Esophagus muscularis mucosa (tissue), 4 donors: ENCODE measurements around the gene ZNF213. TPM values are rescaled to one million over a fixed set of nuclear protein-coding genes. Genes with fewer than 3 reads are reported as not detected.

ENCODE experiments used
- DNase-seq: peaks from one replicate; pipeline ENCODE4 v3.0.0-alpha.2; 2017; ENCODE audit errors: extremely low spot score
- H3K27ac ChIP-seq, 4 donors: fragments of 200-600 bp; sonication (generic); replicated peaks in 1 of 4; 1 replicate in 3 of 4; 2 replicates in 1 of 4; pipeline ENCODE4 v1.5.1; 2016 to 2019; ENCODE audit warnings: mild to moderate bottlenecking in 1 of 4
- H3K27me3 ChIP-seq, 4 donors: fragments of 200-600 bp; sonication (generic); one replicate each; pipeline versions ENCODE4 v1.5.1 to v1.6.0; 2016 to 2019
- H3K36me3 ChIP-seq, 4 donors: fragments of 200-600 bp; sonication (generic); one replicate each; pipeline ENCODE4 v1.5.1; 2016 to 2019
- H3K4me1 ChIP-seq, 4 donors: fragments of 200-600 bp; sonication (generic); one replicate each; pipeline ENCODE4 v1.5.1; 2016 to 2019
- H3K4me3 ChIP-seq, 4 donors: fragments of 200-600 bp; sonication (generic); 1 replicate in 2 of 4; 2 replicates in 2 of 4; pipeline ENCODE4 v1.5.1; 2016 to 2019; ENCODE audit warnings: mild to moderate bottlenecking in 4 of 4, moderate library complexity in 1 of 4
- H3K9me3 ChIP-seq, 4 donors: fragments of 200-600 bp; sonication (generic); 1 replicate in 3 of 4; 2 replicates in 1 of 4; pipeline ENCODE4 v1.5.1; 2016 to 2019
- CTCF ChIP-seq, 3 experiments: fragments of 200-600 bp in 2 of 3; fragments of 450-650 bp in 1 of 3; sonication (generic) in 2 of 3; IDR thresholded peaks; one replicate each; pipeline ENCODE4 v1.5.1; 2017 to 2019; ENCODE audit warnings: antibody characterized with exemption in 3 of 3, mild to moderate bottlenecking in 2 of 3, moderate library complexity in 1 of 3
- EP300 ChIP-seq: sonication (generic); formaldehyde crosslinking; IDR thresholded peaks from one replicate; pipeline ENCODE4 v1.6.1; 2017; ENCODE audit warnings: antibody characterized with exemption
- POLR2A ChIP-seq: fragments of 450-650 bp; IDR thresholded peaks from one replicate; pipeline ENCODE4 v1.6.1; 2017; ENCODE audit warnings: antibody characterized with exemption, moderate library complexity, mild to moderate bottlenecking, low read depth
- POLR2AphosphoS5 ChIP-seq, 2 donors: sonication (generic); formaldehyde crosslinking; IDR thresholded peaks; one replicate each; pipeline ENCODE4 v1.6.1; 2017; ENCODE audit warnings: antibody characterized with exemption in 2 of 2
- WGBS: methylation state at CpG from one replicate; pipeline ENCODE4 v1.1.5; 2018; 5-methylcytosine and 5-hydroxymethylcytosine counted together
- intact Hi-C: fragments of 100-400 bp; cut with DNase I; formaldehyde crosslinking; loops from one replicate; pipeline ENCODE4 v1.15.1; 2023
- small RNA-seq, 3 donors: library from RNA; depleted of rRNA; stranded (forward); fragments of <200 nt; gene quantifications; one replicate each; pipeline ENCODE3, GENCODE V24; 2016
- total RNA-seq, 4 donors: library from RNA; depleted of rRNA; stranded (reverse); fragments of >200 nt; gene quantifications; one replicate each; pipeline versions ENCODE4 v1.1.0 to v1.2.1, GENCODE V29; 2016

The ZNF213 gene
- total RNA-seq, 4 donors from 2014 or later, result 8.4 to 18.3 (median 13.5) TPM

- H3K27ac ChIP-seq, result no peak overlapping the region
- 1% methylated on average over 13 of the region's 13 CpGs for WGBS
- TF ChIP-seq EP300 (no peak), POLR2AphosphoS5 (IDR thresholded peaks at IDR 0.05) (no peak), CTCF (IDR thresholded peaks at IDR 0.05) (no peak)
- DNase-seq, result no peak
- peaks cover 7 to 100% (median 81%) of the 10 kb centered on the region in 4 donors for H3K27me3 ChIP-seq
- H3K9me3 ChIP-seq, result no peaks in the 10 kb centered on the region
- intact Hi-C loops, result no loop called here
- peaks cover 10 to 38% (median 23%) of the 10 kb centered on the region in 4 donors for H3K4me1 ChIP-seq
- H3K36me3 ChIP-seq, result no peaks in the 10 kb centered on the region
- H3K4me3 ChIP-seq, result peak overlapping the region in 2 of 4 donors; percentile 2 to 12
These were observed 53.8 kb downstream of the ZNF213 start for GRCh38 chr16:3188675-3188924.

- DNase-seq, result no peak
- no peak for TF ChIP-seq CTCF (IDR thresholded peaks at IDR 0.05)
- no peak for TF ChIP-seq EP300
- no peak for TF ChIP-seq POLR2AphosphoS5 (IDR thresholded peaks at IDR 0.05)
- no peak for TF ChIP-seq POLR2A
- no peak overlapping the region for H3K27ac ChIP-seq
- intact Hi-C loops, result no loop called here
- 2% methylated on average over 31 of the region's 61 CpGs for WGBS
- H3K36me3 ChIP-seq, result no peaks in the 10 kb centered on the region
- peak overlapping the region in 2 of 4 donors; percentile 1 to 7 for H3K4me3 ChIP-seq
- H3K9me3 ChIP-seq, result no peaks in the 10 kb centered on the region
- H3K27me3 ChIP-seq, result peaks cover 5 to 100% (median 81%) of the 10 kb centered on the region in 4 donors
- H3K4me1 ChIP-seq, result peaks cover 9 to 34% (median 21%) of the 10 kb centered on the region in 4 donors
These were observed 54.3 kb downstream of the ZNF213 start for GRCh38 chr16:3188925-3189825.

GRCh38 chr16:3189869-3190268 lies 55.0 kb downstream of the ZNF213 start:
- H3K4me1 ChIP-seq, result peaks cover 9 to 34% (median 21%) of the 10 kb centered on the region in 4 donors
- intact Hi-C loops, result no loop called here
- peaks cover 5 to 100% (median 84%) of the 10 kb centered on the region in 4 donors for H3K27me3 ChIP-seq
- DNase-seq, result no peak
- H3K4me3 ChIP-seq, result no peak overlapping the region
- no peaks in the 10 kb centered on the region for H3K36me3 ChIP-seq
- no peak overlapping the region for H3K27ac ChIP-seq
- no peak for TF ChIP-seq POLR2A
- no peak for TF ChIP-seq CTCF (IDR thresholded peaks at IDR 0.05)
- TF ChIP-seq POLR2AphosphoS5 (IDR thresholded peaks at IDR 0.05), result no peak
- TF ChIP-seq EP300, result no peak
- H3K9me3 ChIP-seq, result no peaks in the 10 kb centered on the region
- WGBS, result 19% methylated on average over 8 of the region's 11 CpGs

- WGBS, result 9% methylated on average over 15 of the region's 16 CpGs
These were observed 56.1 kb downstream of the ZNF213 start for GRCh38 chr16:3190949-3191353.

More at GRCh38 chr16:3190949-3191353, 56.1 kb downstream of the ZNF213 start:
- Histone ChIP-seq H3K36me3 (no peaks in the 10 kb centered on the region), H3K27me3 (peaks cover 5 to 100% (median 86%) of the 10 kb centered on the region in 4 donors), H3K4me3 (no peak overlapping the region), H3K27ac (no peak overlapping the region), H3K4me1 (peaks cover 9 to 34% (median 21%) of the 10 kb centered on the region in 4 donors), H3K9me3 (no peaks in the 10 kb centered on the region)
- no peak for TF ChIP-seq CTCF (IDR thresholded peaks at IDR 0.05)
- no peak for TF ChIP-seq POLR2AphosphoS5 (IDR thresholded peaks at IDR 0.05)
- no peak for TF ChIP-seq EP300
- no peak for TF ChIP-seq POLR2A
- intact Hi-C loops, result no loop called here
- no peak for DNase-seq

Small RNAs within 50 kb of the gene (small RNA-seq; reads per million reads assigned to genes)
- gene RNU1-22P, result 0 to 0.19 (median 0) reads per million in 3 donors

Other genes starting within 250 kb of the ZNF213 start
- gene FLYWCH1, start 223.1 kb upstream of the ZNF213 start, total RNA-seq, result 10 to 100 TPM; 33.8 to 61.6 (median 46.8) TPM
- gene KREMEN2, start 170.8 kb upstream of the ZNF213 start, total RNA-seq, result under 1 TPM in 1 of 4 donors, not detected in 3; 0.13 TPM
- gene PAQR4, start 165.7 kb upstream of the ZNF213 start, total RNA-seq, result 1 to 10 TPM; 2.2 to 7.5 (median 4.7) TPM
- gene PKMYT1, start 154.6 kb upstream of the ZNF213 start, total RNA-seq, result 1 to 10 TPM in 1 of 4 donors, under 1 TPM in 1, not detected in 2; 0.57 to 2.5 TPM
- gene CLDN9, start 122.1 kb upstream of the ZNF213 start, total RNA-seq, result under 1 TPM in 3 of 4 donors, not detected in 1; 0.17 to 0.42 (median 0.32) TPM
- not detected for gene CLDN6, start 116.8 kb upstream of the ZNF213 start, total RNA-seq
- 100 to 1,000 TPM in 1 of 4 donors, 10 to 100 TPM in 3; 20.9 to 140 (median 57.5) TPM for gene TNFRSF12A, start 114.7 kb upstream of the ZNF213 start, total RNA-seq
- 100 to 1,000 TPM in 2 of 4 donors, 10 to 100 TPM in 2; 28.8 to 134 (median 72.2) TPM for gene HCFC1R1, start 111.1 kb upstream of the ZNF213 start, total RNA-seq
- gene THOC6, start 111.0 kb upstream of the ZNF213 start, total RNA-seq, result 10 to 100 TPM; 14.1 to 27.9 (median 23.0) TPM
- gene BICDL2, start 98.1 kb upstream of the ZNF213 start, total RNA-seq, result under 1 TPM in 2 of 4 donors, not detected in 2; 0.19 to 0.42 TPM
- gene MMP25, start 88.5 kb upstream of the ZNF213 start, total RNA-seq, result 1 to 10 TPM in 1 of 4 donors, under 1 TPM in 3; under 0.01 to 4.5 (median 0.12) TPM
- gene IL32, start 69.4 kb upstream of the ZNF213 start, total RNA-seq, result 10 to 100 TPM; 13.7 to 40.8 (median 31.2) TPM
- not detected for gene ZSCAN10, start 35.7 kb upstream of the ZNF213 start, total RNA-seq
- gene ZNF205, start 22.4 kb upstream of the ZNF213 start, total RNA-seq, result 10 to 100 TPM; 10.6 to 25.0 (median 17.1) TPM
- not detected for gene OR1F1, start 53.2 kb downstream of the ZNF213 start, total RNA-seq
- 1 to 10 TPM; 5.8 to 8.2 (median 7.1) TPM for gene ZNF200, start 100.1 kb downstream of the ZNF213 start, total RNA-seq
- gene MEFV, start 121.6 kb downstream of the ZNF213 start, total RNA-seq, result 1 to 10 TPM; 1.2 to 4.0 (median 1.5) TPM
- gene ZNF263, start 148.5 kb downstream of the ZNF213 start, total RNA-seq, result 10 to 100 TPM; 31.1 to 54.3 (median 42.8) TPM
- gene TIGD7, start 170.4 kb downstream of the ZNF213 start, total RNA-seq, result 1 to 10 TPM; 4.6 to 8.3 (median 7.6) TPM
- gene ZNF75A, start 170.5 kb downstream of the ZNF213 start, total RNA-seq, result 10 to 100 TPM; 15.4 to 18.9 (median 16.9) TPM
- gene OR2C1, start 220.9 kb downstream of the ZNF213 start, total RNA-seq, result not detected